22Rv1 (cell line): ENCODE data around the gene PALLD.

Experiments used
- CTCF ChIP-seq: fragments of 450-650 bp; IDR thresholded peaks from 2 replicates; pipeline ENCODE4 v1.5.1; 2017; ENCODE audit warnings: mild to moderate bottlenecking
- ZFX ChIP-seq: fragments of 450-650 bp; IDR thresholded peaks from 2 replicates; pipeline ENCODE4 v1.6.1; 2017; ENCODE audit warnings: antibody characterized with exemption, borderline replicate concordance

DNA sequence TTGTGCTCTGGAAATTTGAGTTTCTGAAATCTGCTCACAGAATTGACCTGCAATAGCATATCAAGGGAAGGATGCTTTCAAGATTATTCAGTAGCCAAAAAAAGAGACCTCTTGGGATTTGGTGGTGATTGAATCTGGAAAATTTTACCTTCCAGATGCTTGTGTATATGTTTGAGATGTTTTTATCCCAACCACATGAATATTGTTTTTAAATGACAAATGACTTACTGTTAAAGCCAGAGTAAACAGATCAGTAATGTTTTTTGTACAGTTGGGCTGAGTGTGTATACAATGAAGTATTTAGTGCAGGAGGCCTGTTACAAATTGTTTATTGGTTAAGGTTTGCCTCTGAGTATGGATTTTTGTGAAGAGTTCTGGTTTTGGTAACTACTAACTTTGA, 386.7 kb downstream of the PALLD start:
- TF ChIP-seq ZFX (no peak), CTCF (no peak)
